Breast epithelium (tissue), 3 donors: ENCODE data around the gene TRAPPC3.

Experiments
- POLR2A ChIP-seq: fragments of 450-650 bp; IDR thresholded peaks from one replicate; pipeline ENCODE4 v1.6.1; 2016; ENCODE audit warnings: antibody characterized with exemption, mild to moderate bottlenecking, moderate library complexity
- TF ChIP-seq, protein P1 (sequence below), 3 donors: fragments of 450-650 bp; IDR thresholded peaks; one replicate each; pipeline ENCODE4 v1.5.1; 2016 to 2017; ENCODE audit warnings: antibody characterized with exemption in 3 of 3, mild to moderate bottlenecking in 3 of 3, moderate library complexity in 3 of 3

DNA sequence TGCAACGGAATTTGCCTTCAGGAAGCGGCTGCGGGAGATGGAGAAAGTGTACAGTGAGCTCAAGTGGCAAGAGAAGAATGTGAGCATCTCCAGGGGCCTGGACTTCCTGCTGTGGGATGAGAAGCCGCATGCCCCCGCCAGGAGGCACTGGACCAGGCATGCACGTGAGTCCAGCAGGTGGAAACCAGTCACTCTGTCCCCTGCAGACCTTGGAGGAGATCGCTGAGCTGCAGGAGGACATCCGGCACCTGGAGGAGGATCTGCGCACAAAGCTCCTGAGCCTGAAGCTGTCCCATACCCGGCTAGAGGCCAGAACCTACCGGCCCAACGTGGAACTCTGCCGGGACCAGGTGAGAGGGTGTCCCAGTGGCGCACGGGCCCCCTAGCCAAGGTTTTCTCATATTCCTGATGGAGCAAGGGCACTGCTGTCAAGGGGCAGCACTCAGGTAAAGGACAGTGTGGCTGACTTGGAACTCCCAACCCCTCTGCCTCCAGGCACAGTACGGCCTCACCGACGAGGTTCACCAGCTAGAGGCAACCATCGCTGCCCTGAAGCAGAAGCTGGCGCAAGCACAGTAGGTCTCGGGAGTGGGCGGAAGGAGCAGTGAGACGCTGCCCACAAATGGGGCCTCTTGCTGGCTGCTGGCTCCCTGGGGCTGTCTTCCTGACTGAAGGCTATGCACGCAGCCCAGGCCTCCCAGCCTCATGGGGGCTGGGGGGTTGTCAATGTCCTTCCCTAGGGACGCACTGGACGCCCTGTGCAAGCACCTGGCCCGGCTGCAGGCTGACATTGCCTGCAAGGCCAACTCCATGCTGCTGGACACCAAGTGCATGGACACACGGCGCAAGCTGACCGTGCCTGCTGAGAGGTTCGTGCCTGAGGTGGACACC lies 61.8 kb downstream of the TRAPPC3 start:
- TF ChIP-seq, protein P1, sequence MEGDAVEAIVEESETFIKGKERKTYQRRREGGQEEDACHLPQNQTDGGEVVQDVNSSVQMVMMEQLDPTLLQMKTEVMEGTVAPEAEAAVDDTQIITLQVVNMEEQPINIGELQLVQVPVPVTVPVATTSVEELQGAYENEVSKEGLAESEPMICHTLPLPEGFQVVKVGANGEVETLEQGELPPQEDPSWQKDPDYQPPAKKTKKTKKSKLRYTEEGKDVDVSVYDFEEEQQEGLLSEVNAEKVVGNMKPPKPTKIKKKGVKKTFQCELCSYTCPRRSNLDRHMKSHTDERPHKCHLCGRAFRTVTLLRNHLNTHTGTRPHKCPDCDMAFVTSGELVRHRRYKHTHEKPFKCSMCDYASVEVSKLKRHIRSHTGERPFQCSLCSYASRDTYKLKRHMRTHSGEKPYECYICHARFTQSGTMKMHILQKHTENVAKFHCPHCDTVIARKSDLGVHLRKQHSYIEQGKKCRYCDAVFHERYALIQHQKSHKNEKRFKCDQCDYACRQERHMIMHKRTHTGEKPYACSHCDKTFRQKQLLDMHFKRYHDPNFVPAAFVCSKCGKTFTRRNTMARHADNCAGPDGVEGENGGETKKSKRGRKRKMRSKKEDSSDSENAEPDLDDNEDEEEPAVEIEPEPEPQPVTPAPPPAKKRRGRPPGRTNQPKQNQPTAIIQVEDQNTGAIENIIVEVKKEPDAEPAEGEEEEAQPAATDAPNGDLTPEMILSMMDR (IDR thresholded peaks at IDR 0.05) = no peak
- TF ChIP-seq POLR2A = no peak
